Measurements from ENCODE around the gene ASPHD2.

- TF ChIP-seq CTCF (conservative IDR thresholded peaks at IDR 0.05) (no peak), EZH2 (IDR thresholded peaks at IDR 0.05; ENCODE audit: low read depth) (no peak)
Observed at GRCh38 chr22:26486394-26486793, 57.3 kb downstream of the ASPHD2 start.

Measured in PC-9 (cell line).